Stimulated activated CD8-positive, alpha-beta memory T cell treated with anti-CD3 and anti-CD28 coated beads, Interleukin-15, amount 100 ng/mL, for 4 hours (primary cell): ENCODE data around the gene ZNF366.

Source experiments
- DNase-seq, 2 donors: peaks; one replicate each; pipeline ENCODE4 v3.0.0-alpha.2; 2020; ENCODE audit warnings: low read depth in 2 of 2

ZNF366 gene

DNA sequence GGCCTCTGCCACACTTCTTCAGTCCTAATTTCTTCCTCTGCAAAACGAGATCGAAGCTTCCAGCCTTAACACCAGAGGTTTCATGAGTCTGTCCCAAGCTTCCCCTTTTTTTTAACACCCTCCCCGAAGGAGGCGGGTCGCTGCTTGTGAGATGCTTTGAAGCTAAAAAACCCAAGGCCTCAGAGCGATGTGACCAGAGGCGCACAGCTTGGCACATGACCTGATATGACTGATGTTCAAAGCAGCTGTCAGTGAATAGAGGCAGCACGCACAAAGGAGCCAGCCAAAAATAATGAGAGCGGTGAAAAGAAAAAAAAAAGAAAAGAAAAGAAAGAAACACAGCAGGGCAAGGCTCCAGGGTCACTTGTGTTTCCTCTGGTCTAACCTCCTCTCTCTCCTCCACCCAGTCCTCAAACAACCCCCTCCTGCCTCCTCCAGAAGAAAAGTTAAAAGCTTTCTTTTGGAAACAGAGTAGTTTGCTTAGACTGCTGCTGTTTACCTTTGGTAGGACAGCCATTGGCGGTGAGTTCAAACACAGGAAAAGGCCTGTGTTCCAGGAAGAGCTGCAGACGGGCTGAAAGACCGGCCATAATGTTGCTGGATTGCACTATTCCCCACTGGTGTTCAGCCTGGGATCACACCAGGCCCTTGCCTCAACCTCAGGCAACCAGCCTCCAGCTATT lies 10.9 kb upstream of the ZNF366 start:
- DNase-seq: no peak

DNA sequence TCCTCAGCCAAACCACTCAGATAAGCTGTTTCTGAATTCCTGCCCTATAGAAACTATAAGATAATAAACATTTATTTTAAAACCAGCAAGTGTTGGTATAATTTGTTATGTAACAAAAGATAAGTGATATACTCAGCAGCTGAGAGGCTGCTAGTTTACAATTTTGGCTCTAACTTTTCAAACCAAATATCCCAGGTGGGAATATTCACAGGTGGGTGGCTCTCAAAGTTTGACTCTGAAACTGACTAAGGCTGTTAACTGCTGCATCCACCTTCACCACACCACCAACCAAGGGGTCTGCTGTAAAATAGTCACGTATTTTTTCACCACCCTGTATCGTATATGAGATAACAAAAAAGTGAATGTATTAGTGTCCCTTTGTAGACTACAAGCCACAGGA lies 9.7 kb upstream of the ZNF366 start:
- no peak for DNase-seq

DNA sequence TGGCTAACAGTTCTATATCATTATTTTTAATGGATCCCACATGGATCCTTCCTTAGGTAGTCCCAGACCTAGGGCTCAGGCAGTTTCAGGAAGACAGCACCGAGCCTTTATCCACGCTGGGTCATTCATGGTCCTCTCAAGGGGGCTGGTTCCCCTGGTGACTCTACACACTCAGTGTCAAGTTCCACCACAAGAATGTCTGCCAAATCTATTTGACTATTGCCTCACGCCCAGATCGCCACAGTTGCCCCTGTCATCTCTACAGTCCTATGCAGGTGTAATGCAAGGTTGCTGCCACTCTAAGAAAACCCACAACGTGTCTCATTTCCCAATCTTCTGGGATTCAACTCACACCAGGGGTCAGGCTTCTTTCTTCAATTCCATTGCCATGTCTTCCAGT lies 8.0 kb upstream of the ZNF366 start:
- DNase-seq: no peak

DNA sequence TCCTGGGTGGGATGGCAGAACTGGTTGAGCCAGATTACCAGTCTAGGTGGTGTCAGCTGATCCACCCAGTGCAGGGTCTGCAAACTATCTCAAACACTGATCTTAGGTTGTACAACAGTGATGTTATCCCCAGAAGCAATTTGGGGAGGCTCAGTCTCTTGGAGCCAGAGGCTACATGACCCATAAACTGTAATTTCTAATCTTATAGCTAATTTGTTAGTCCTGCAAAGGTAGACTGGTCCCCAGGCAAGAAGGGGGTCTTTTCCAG lies 5.3 kb upstream of the ZNF366 start:
- DNase-seq: no peak

DNA sequence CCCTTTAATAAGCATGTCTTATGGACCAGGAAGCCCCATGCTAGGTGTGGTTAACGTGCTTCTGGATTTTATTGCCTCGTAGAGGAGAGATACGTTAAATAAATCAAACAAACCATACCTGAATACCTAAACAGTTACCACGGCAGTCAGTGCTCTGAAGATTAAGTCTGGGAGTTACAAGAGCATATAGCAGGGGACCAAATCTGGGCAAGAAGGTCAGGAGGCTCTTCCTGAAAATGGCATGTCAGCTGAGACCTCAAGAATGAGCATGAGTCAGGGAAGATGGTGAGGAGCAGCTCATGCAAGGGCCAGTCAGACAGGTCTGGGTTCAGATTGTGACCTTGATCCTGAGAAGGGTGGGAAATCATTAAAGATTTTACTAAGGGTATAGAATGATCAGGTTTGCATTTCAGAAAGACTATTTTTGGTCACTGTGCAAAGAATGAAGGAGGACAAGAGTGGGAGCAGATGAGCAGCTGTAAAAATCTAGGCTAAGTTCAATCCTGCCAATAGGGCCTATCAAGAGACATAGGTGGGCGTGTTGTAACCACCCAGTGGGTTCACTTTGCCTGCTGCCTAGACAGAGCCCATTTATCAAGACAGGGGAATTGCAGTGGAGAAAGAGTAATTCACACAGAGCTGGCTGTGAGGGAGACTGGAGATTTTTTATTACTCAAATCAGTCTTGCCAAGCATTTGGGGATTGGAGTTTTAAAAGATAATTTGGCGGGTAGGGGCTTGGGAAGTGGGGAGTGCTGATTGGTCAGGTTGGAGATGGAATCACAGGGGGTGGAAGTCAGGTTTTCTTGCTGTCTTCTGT lies 4.8 kb upstream of the ZNF366 start:
- no peak for DNase-seq

DNA sequence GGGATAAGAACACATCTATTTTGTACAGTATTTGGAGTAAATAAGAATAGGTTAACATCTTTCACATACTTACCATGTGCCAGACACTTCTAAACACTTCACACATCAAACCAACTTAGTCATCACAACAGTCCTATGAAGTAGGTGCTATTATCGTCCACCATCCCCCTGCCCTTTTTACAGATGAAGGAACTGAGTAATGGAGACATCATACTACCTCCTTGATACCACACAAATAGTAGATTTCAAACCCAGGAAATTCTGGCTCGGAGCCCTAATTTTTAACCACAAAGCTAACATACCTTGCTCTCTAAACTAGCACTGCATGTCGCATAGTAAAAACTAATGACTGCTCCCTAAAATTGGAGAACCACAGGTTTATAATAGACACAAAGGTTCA lies 4.2 kb upstream of the ZNF366 start:
- DNase-seq: no peak

DNA sequence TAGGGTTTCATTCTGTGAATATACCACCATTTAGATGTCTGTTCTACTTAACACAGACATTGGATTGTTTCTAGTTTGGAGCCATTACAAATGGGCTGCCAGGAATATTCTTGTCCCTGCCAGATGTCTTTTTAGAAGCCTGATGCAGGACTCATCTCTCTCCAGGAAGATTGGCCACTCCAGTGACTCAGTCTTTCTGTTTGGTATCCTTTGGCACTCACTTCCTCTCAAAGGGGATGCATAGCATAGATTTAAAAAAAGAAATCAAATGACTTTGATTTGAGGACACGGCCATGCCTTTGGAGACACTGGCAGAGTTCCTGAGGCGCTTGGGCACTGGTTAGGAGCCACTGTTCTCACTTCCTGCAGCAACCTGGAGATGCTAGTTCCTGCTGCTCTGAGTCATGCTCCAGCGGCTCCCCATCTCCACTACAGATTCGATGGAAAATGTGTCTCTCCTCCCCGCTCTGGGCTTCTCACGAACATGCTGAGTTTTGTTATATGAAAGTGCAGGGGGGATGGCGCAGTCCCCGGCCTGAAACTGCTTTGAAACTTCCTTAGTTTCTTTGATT lies 3.5 kb upstream of the ZNF366 start:
- DNase-seq: no peak

DNA sequence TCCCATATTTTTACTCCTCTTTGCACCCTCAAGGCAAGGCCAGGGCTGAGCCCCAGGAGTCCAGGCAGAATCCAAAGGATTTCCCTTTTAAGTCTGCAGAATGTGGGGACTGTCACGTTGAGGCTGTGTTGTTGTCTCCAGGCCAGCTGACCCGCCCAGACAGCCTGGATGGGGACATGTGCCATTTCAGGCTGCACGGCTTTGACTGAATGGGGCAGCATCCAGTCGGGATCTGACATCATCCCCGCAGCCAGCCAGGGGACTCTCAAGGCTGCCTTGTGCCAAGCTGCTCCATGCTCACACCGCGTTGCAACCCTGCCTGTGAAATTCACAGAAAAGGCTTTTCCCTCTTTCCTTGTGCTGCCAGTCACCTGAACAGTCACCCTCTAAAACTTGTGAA lies 2.2 kb upstream of the ZNF366 start:
- no peak for DNase-seq

DNA sequence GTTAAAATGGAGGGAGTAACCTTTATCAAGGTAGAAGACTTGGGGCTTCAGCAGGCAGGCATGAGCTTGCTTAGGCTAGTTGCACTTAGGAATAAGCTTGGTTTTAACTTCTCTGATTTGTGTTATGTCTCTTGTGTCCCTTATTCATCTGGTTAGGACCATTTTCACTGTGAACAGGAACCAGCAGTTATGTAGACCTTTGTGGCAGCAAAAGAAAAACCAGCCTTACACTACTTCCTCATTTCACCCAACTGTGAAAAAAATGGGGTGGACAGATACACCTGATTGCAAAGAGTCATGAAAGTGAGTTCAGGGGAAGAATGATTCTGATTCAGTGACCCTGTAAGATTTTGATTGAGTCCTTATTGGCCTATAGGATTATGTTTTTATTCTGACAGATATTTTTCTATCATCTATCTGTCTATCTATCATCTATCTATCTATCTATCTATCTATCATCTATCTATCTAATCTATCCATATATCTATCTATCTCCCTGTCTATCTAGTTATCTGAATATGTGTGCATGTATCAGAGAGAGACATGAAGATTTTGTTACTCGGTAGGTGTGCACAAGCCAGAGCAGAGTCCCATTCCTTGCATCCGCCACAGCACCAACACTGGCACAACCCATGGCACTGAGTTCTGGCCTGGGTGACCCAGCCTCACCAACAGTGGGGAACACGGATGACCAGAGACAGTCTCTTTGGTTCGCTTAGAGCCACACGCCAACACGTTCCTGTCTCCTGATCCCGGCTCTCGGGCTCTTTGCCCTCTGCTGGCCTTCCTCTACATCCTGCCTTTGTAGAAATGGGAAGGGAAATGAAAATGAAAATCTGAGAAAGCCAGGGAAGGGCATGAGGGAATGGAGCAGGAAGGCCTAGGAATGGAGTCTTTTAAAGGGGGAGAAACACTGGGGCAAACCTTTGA lies 1.3 kb upstream of the ZNF366 start:
- no peak for DNase-seq

DNA sequence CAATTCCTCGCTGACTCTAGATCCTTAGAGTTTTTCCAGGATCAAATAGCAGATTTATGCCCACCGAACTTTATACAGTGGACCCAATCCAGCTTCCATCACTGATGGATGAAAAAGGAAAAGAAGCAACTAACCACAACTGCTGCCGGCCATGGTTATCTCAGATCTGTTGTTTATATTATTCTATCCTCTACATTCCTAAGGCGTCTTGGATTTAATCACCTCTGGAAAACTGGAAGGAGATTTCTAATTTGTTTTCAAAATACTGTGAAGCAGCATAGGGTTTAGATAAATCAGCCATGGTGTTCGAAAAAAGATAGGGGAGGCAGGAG lies 663 bp upstream of the ZNF366 start:
- no peak for DNase-seq

DNA sequence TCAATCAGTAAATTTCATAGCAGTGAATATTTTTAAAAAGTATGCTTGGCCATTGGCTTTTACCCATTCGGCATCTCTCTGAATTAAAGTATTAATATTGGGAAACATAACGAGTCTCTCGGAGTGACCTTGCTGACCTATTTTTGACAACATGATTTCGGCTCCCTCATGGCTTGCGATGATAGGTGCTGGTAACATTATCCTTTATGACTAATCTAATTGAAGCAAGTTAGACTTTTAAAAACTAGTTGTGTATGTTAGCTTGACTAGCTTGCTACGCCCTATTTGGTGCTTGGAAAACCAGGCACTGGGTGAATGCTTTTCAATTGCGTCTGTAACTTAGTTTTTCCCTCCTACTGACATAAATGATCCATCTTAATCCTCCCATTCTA lies 1.1 kb downstream of the ZNF366 start:
- no peak for DNase-seq

DNA sequence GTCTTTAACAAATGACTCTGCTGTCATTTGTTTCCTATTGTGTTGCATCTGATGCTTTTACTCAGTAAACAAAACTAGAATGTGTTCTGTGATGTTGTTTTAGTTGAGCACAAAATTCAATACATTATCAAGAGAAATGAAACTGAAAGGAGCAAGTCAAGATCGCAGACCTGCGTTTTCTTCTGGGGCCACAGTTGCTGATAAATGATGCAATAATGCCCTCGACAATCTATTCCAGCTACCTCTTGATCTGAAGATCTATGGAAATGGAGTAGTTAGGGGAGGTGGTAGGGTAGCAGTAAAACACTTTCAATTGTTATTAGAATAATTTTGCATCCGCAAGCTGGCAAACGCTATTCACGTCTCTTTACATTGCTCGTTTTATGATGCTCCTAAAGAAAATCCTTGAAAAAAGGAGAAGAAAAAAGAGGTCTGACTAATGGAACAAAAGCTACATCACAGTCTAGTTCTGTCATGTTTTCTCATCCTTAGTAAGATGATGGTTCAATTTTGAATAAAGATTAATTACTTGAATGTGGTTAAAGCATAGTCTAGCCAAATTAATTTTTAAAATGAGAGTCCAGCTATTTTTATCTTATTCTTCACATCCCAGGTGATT lies 1.6 kb downstream of the ZNF366 start:
- no peak for DNase-seq

DNA sequence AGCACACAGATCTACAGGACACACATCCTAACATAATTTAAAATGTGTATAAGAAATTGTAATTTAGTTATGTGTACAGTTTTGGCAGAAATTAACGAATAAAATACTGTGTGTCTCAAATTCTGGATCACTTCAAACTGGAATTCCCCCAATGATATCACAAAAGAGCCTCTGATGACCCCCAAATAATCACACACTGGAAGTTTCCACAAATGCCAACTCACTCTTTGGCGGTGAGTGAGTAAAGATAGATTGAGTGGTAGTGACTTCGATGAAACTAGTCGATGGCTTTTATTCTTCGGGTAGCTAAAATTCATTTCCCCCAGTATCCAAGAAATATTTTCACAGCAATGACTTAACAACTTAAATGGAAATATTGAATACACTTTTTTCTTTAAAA lies 2.2 kb downstream of the ZNF366 start:
- no peak for DNase-seq

DNA sequence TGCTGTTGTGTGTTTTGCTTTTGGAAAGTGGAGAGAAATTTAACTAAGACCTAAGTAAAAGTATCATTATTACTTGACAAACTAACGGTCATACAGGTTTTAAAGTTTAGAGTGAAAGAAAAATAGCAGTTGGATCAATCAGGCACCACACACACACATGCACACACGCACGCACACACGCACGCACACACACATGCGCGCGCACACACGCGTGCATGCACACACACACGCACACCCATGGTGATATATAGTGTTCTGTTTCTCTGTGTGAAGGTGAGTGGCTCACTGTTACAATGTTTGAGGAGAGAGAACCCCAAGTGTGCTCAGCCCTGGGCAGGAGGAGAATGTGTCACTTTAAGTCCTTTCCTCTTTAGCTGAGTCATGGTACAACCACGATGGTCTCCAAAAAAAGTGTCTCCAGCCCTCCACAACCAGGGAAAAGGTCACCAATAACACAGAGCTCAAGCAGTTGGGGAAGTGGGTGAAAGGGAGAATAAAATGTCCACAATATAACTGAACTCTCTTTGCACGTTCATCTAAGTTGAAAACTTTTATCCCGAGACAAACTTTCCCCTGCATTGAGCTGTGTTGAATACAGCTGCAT lies 3.2 kb downstream of the ZNF366 start:
- no peak for DNase-seq

DNA sequence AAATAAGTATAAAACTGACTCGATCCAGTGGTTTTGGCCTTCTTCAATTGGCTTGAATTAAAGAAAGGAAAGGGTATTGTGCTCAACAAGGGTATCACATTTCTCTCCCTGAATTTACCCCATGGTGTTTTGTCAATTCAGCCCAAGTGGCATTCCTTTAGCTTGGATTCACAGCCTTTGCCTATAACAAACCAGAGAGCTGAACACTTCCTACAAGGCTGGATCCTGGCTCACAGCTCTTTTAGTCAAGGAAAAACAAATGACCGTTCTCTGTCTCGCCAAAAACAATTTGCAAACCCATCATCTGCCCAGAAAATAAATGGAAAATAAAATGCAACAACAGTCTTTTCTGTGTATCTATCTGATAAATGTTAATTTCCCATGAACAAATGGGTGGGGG lies 5.7 kb downstream of the ZNF366 start:
- DNase-seq: no peak

DNA sequence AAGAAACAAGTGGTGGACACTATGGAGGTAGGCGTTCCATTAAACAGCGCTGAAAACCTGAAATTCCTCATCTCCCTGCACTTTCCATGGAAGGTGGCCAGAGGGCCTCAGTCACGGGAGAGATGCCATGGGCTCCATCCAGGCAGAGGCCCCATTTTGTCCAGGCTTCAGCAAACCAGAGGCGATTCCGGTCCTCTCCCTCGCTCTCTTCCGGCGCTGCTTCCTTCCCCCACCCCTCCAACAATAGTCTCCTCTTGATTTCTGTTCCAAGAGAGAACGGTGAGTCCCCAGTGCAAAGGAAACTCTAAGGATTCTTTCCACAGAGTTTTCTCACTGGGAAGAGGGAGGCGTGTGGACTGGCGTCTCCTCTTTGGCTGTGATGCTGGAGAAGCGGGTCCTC lies 7.5 kb downstream of the ZNF366 start:
- no peak for DNase-seq

DNA sequence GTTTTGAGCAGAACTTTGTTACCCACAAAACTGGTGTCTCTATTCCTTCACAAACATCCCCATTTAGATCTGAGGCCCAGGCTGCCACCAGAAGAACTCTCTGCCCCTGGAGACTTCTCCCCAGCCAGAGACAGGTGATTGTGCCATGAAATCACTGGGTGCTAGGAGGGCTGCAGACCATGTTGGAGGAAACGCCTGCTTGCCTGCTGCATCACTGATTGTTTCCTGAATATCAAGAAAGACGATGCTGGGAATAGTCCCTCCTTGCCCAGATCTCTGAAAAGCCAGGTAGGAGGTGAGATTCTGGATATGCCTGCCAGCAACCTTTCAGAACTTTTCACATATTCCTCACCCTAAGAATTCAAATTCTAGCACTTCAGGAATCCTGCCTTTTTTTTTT lies 8.1 kb downstream of the ZNF366 start:
- no peak for DNase-seq

DNA sequence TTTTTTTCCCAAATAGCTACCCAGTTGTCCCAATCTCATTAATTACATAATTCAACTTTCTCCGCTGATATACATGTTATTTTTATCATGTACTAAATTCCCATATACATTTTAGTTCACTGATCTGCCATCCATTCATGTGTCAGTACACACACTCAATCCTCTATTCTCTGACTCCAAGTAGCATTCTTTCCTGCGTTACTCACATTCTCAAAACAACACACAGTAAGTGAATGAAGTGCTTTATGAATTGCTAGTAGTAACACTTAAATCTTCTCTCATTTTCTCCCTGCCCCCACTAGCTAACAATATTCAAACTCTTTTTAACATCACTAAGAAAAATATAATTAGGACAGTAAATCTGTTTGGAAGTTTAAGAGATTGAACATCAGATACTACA lies 8.9 kb downstream of the ZNF366 start:
- DNase-seq: no peak

DNA sequence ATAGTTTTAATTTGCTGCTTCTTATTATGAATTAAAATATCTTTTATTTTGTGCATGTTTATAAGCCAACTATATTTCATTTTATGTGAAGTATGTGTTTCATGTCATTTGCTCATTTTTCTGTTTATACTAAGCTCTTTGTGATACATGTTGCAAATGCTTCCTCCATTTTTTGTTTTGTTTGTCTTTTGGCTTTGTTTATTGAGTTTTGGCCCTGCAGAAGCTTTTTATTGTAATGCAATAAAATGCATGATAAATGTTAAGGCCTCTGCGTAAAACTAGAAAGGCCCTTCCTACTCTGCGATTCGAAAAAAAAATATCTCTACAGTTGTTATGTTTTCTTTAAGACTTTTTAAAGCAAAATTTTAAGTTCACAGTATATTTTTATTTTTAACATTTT lies 9.4 kb downstream of the ZNF366 start:
- no peak for DNase-seq

DNA sequence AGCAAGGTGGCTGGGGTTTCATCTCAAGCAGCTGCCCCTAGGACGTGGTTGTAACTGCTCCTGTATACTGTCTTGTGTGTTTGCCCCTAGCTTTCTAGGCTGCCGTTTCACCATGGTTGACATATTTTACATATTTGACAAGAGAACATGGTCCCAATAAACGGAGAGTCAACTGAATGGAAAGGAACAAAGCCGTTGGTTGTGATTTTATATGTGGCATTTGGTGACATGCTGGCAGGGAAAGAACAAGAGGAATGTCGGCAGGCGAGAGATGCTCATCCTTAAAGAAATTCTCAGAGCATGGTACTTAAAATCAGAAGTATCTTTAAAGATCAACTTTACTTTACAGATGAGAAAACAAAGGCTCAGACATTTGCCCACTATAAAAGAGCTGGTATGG lies 11.8 kb downstream of the ZNF366 start:
- no peak for DNase-seq

DNA sequence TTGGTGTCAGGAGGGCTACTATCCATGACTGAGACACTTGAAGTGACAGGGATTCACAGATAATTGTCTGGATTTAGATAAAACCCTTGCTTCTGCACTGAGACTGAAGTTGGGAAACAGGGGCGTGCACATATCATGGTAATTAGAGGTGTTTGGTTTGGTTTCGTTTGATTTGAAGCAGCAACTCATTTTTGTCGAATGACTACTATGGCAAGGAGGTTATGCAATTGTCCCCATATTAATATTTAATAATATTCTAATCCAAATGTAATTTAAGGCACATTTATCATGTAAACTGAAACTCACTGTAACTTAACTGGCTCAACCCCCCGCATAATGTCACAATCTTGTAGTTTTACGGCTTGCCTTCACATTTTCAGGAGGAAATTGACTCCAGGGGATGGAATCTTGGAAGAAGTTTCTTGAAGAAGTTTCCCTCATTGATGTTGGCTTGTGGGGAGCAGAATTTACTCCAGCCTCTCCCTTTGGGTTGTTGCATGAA lies 12.5 kb downstream of the ZNF366 start:
- no peak for DNase-seq

DNA sequence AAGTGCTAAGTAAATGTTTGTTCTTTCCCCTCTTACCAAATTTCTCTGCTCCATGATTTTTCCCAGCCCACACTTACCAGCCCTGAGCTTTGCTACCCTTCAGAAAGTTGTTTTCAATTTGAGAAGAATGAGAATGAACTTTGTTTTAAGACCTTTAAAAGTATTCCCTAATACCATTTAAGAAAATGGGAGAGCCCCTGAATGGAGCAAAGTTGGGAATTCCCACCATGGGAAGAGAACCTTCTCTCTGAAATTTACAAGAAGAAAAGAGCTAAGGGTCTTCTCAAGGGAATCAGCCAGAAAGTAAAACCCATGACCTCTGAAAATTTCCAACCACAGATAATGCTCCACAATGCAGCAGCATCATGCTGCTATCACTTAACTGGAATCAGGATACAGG lies 17.7 kb downstream of the ZNF366 start:
- no peak for DNase-seq
